Stimulated activated effector memory CD8-positive, alpha-beta T cell treated with anti-CD3 and anti-CD28 coated beads, Interleukin-12 subunit alpha, Interleukin-12 subunit beta, amount 100 ng/mL, for 72 hours (primary cell): ENCODE measurements around the gene SLC38A10.

Experiments
- ATAC-seq: fragments of 150-1000 bp; cut with Tn5 transposase; 2 replicates; pipeline ENCODE4 v1.10.0; 2021
- DNase-seq, 2 donors: peaks; one replicate each; pipeline ENCODE4 v3.0.0; 2021 to 2022; ENCODE audit warnings: low spot score in 2 of 2
- H3K27ac Mint-ChIP-seq: one replicate; pipeline ENCODE4 v1.8.0; 2022; ENCODE audit warnings: mild to moderate bottlenecking, mixed read lengths
- H3K36me3 Mint-ChIP-seq: one replicate; pipeline ENCODE4 v1.8.0; 2022; ENCODE audit warnings: mild to moderate bottlenecking, mixed read lengths
- H3K4me1 Mint-ChIP-seq: one replicate; pipeline ENCODE4 v1.8.0; 2022; ENCODE audit warnings: mixed read lengths
- H3K4me3 Mint-ChIP-seq: one replicate; pipeline ENCODE4 v1.8.0; 2022; ENCODE audit warnings: mild to moderate bottlenecking, mixed read lengths
- H3K9me3 Mint-ChIP-seq: one replicate; pipeline ENCODE4 v1.8.0; 2022; ENCODE audit warnings: mixed read lengths

The SLC38A10 gene

DNA sequence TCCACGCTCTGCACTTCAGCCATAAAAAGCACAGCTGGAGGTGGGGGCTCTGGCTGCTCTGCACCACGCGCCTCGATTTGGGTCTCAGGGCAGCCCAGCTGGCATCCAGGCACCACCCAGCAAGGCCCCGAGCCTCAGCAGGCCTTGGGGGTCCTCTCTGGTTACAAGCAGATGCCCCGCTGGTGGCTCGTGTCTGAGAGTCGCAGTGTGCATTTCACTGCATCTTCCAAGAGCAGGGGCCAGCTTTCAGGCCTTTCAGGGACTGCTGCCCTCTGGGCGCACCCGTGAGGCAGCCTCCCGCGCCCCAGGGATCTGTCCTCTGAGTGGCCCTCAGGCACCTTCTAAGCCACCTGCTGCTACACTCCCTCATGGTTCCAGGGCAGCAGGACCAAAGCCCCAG, 30.5 kb downstream of the SLC38A10 start:
- no peak for DNase-seq
- Mint-ChIP-seq H3K36me3 (peaks cover 60% of the 10 kb centered on the region), H3K9me3 (no peaks in the 10 kb centered on the region), H3K4me1 (peaks cover 19% of the 10 kb centered on the region), H3K4me3 (no peak overlapping the region), H3K27ac (no peak overlapping the region)
- no peak for ATAC-seq

DNA sequence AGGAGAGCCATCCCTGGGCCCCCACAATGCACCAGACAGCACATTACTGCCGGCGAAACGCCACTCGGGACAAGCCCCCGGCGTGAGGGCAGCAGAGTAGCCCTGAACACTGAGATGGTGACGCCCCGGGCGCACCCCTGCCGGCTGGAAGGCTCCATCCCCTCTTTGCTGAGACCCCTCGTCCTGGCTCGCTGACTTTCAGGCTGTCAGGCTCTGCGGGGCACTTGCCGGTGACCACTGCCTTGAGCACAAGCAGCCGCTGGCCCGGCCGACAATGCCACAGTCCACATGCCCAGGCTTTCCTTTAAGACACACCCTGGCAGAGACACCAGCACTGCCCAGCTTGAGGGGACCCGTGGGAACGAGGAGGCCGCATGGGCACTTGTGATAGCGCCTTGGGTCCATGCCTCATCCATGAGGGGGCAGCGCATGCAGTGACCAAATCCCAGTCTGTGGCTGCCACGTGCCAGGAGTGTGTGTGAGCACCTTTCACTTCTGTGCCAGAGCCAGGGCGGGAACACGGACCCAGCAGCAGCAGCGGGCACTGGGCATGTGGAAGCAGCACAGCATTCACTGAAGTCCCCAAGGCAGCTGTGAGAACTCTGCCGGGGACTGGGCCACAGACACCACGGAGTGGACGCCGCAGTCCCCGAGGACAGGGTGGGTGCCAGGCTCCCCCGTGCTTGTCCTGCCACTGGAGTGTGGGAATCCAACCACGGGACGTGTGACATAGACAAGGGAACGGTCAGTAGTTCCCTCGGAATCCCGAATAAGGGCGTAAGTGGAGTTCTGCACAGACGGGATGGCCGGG, 31.5 kb downstream of the SLC38A10 start:
- H3K9me3 Mint-ChIP-seq: no peaks in the 10 kb centered on the region
- no peak overlapping the region for H3K4me3 Mint-ChIP-seq
- DNase-seq (no peak), ATAC-seq (no peak)
- no peak overlapping the region for H3K27ac Mint-ChIP-seq
- H3K36me3 Mint-ChIP-seq: peaks cover 52% of the 10 kb centered on the region
- peaks cover 19% of the 10 kb centered on the region for H3K4me1 Mint-ChIP-seq

DNA sequence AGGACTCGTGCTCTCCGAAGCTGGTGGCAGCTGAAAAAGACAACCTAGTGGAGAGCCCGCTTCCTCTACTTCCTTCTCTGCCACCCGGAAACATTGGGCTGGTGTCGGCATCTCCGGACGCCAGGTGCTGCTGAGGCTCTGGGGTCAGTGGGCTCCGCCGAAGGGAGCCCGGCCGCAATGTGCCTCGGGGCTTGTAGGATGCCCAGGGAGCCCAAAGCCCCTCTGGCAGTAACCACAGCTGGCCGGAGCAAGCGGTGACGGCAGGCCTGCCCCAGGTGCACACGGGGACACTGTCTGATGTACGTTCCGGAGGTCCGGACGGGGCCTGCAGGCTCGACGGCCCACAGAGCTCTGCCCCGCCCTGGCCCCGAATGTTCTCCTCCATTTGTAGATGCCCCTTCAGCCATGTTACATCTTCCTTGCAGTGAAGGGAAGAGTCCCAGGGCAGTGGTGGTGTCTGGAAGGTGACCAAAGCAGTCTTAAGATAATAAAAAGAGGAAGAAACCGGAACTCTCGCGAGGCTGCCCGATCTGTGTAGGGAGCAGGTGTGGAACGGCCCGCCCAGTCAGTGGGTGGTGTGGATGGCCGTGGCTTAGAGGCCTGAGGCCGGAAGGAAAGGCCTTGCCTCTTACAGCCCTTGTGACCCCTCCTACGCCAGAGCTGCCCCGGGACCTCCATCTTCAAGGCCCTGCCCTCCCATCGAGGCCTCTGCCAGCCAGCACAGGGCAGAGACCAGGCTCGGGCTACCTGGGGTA, 33.3 kb downstream of the SLC38A10 start:
- DNase-seq (no peak), ATAC-seq (no peak)
- Mint-ChIP-seq H3K9me3 (no peaks in the 10 kb centered on the region), H3K4me1 (peaks cover 9% of the 10 kb centered on the region), H3K4me3 (no peak overlapping the region), H3K27ac (no peak overlapping the region), H3K36me3 (peaks cover 41% of the 10 kb centered on the region)

DNA sequence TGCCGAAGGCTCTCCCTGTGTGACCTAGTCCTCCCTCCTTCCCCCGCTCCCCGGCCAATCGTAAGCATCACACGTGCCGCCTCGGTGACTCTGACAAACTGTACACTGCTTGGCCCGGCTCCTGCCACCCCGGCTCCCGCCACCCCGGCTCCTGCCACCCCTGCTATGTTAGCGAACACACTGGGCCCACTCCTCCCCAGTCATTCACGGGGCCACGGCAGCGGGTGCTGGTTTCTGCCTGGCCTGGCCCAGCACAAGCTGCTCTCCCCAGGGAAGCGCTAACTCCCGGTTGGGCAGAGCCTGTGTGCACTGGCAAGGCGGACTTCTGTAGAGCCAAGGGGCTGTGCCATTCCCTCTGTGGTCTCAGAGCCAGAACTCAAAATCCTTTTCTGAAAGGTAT, 34.0 kb downstream of the SLC38A10 start:
- peaks cover 39% of the 10 kb centered on the region for H3K36me3 Mint-ChIP-seq
- DNase-seq (no peak), ATAC-seq (no peak)
- no peak overlapping the region for H3K27ac Mint-ChIP-seq
- H3K9me3 Mint-ChIP-seq: no peaks in the 10 kb centered on the region
- H3K4me3 Mint-ChIP-seq: no peak overlapping the region
- H3K4me1 Mint-ChIP-seq: peaks cover 5% of the 10 kb centered on the region

DNA sequence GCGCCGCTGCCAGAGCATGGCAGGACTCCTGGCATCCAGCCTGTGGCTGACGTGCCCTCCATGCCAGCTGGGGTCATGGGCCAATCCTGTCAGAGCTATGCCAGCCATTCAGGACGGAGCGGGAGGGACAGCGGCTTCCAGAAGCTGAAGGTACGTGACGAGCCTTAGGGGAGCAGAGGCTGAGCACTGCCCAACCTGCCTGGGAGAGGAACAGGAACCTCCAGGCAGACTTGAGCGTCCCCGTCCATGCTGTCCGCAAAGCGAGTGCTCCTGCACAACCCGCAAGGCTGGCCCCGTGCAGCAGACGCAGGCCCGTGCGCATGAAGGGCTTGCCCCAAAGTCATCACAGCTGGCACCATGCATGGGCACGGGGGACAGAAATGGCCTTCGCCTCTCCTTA, 34.5 kb downstream of the SLC38A10 start:
- Mint-ChIP-seq H3K9me3 (no peaks in the 10 kb centered on the region), H3K36me3 (peaks cover 34% of the 10 kb centered on the region), H3K4me1 (peaks cover under 1% of the 10 kb centered on the region), H3K27ac (no peak overlapping the region), H3K4me3 (no peak overlapping the region)
- ATAC-seq: no peak
- DNase-seq: no peak

DNA sequence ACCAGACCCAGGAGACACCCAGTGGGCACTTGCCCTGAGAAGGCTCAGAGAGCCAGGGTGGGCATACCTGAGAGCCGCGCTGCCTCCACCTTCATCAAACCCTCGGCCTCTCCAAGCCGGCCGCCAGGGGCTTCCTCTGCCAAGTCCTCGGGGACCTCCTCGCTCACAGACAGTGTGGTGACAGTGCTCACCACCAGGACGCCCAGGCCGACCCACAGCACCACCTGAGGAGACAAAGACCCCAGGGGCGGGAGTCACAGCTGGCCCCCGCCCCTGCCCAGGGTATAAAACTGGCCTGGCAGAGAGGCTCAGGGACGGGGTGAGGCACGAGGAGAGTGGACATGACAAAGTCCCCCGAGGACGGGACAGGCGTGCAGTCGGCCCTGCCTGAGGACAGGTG, 34.9 kb downstream of the SLC38A10 start:
- no peak for ATAC-seq
- no peak for DNase-seq
- no peaks in the 10 kb centered on the region for H3K4me1 Mint-ChIP-seq
- H3K36me3 Mint-ChIP-seq: peaks cover 29% of the 10 kb centered on the region
- H3K27ac Mint-ChIP-seq: no peak overlapping the region
- H3K9me3 Mint-ChIP-seq: no peaks in the 10 kb centered on the region
- no peak overlapping the region for H3K4me3 Mint-ChIP-seq

DNA sequence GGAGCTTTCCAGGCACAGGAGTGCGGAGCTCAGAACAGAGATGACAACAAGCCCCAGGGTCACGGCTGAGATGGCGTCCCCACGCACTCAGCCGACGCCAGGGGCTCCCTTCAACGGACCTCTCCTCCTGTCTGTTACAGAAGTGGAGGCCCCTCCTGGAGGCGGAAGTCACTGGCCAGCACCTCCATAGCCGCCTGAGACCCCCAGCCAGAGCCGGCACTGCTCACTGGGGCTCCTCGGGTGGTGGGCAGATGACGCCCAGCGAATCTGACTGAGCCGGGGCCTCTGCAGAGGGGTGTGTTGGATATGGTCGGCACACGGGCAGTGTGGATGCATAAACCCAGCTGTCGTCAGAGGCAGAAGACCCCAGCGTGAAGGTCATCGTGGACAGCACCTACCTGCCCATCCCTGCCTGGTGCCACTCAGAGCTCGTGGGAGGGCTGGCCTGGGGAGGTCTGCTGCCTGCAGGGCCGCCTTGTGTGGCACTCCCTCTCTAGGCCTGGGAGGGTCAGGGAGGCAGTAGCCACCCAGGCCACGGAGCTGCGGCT, 36.0 kb downstream of the SLC38A10 start:
- H3K4me3 Mint-ChIP-seq: no peak overlapping the region
- no peak for DNase-seq
- no peak overlapping the region for H3K27ac Mint-ChIP-seq
- peaks cover 19% of the 10 kb centered on the region for H3K36me3 Mint-ChIP-seq
- H3K4me1 Mint-ChIP-seq: peaks cover under 1% of the 10 kb centered on the region
- ATAC-seq: no peak
- H3K9me3 Mint-ChIP-seq: no peaks in the 10 kb centered on the region

DNA sequence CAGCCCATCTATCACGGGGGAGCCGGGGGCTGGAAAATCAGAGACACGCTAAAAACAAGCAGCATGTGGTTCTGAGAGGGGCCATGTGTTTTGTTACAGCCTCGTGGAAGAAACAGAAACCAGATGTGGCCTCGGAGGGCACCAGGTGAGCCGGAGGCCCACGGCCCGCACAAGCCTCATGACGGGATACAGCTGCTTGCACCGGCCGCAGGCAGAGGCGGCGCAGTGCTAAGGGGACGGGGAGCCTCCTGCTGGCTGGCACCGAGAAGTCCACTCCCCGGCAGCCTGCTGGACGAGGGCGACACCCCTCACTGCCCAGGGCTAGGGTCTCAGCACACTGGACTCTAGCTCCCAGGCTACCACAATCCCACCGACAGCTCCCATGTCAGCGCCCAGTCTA, 36.8 kb downstream of the SLC38A10 start:
- Mint-ChIP-seq H3K36me3 (peaks cover 23% of the 10 kb centered on the region), H3K9me3 (no peaks in the 10 kb centered on the region), H3K4me1 (peaks cover 9% of the 10 kb centered on the region), H3K4me3 (no peak overlapping the region), H3K27ac (no peak overlapping the region)
- ATAC-seq: no peak
- DNase-seq: no peak

DNA sequence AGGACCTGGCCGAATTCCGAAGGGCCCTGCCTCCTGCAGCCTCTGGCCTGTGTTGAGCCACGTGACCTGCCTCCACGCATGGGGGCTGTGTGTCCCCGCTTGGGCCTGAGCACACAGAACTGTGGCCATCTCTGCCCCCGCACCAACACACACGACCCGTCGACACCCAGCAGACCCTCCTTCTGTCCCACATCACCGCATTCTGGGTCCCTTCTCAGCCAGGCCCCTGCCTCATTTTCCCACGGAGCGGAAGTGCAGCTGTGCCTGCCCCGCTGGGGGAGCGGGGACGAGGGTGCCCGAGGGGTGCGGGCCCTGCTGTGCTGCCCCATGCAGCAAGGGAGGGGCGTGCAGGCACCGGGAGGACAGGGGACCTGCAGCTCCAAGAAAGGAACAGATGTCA, 37.6 kb downstream of the SLC38A10 start:
- ATAC-seq: no peak
- Mint-ChIP-seq H3K9me3 (no peaks in the 10 kb centered on the region), H3K4me1 (peaks cover 15% of the 10 kb centered on the region), H3K27ac (peak overlapping the region; percentile 37), H3K36me3 (peaks cover 31% of the 10 kb centered on the region), H3K4me3 (no peak overlapping the region)
- no peak for DNase-seq

DNA sequence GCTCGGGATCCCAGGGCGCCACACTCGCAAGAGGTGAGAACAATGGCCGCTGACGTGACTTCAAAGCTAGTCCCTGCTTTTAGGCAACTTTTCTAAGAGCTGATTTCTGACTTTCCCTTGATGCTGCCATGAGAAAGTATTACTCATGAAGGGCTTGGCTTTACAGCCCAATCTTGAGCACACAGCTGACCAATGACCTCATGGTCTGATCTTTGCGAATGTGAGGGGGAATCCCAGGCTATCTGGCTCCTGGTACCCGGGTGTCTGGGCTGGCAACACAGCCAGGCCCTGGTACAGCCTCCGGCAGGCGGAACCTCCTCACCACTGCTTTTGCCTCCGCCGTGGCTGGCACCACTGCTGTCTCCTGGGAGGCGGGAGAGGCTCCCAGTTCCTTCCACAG, 38.5 kb downstream of the SLC38A10 start:
- no peaks in the 10 kb centered on the region for H3K9me3 Mint-ChIP-seq
- H3K4me3 Mint-ChIP-seq: no peak overlapping the region
- no peak for DNase-seq
- peaks cover 19% of the 10 kb centered on the region for H3K4me1 Mint-ChIP-seq
- no peak for ATAC-seq
- peaks cover 40% of the 10 kb centered on the region for H3K36me3 Mint-ChIP-seq
- no peak overlapping the region for H3K27ac Mint-ChIP-seq

DNA sequence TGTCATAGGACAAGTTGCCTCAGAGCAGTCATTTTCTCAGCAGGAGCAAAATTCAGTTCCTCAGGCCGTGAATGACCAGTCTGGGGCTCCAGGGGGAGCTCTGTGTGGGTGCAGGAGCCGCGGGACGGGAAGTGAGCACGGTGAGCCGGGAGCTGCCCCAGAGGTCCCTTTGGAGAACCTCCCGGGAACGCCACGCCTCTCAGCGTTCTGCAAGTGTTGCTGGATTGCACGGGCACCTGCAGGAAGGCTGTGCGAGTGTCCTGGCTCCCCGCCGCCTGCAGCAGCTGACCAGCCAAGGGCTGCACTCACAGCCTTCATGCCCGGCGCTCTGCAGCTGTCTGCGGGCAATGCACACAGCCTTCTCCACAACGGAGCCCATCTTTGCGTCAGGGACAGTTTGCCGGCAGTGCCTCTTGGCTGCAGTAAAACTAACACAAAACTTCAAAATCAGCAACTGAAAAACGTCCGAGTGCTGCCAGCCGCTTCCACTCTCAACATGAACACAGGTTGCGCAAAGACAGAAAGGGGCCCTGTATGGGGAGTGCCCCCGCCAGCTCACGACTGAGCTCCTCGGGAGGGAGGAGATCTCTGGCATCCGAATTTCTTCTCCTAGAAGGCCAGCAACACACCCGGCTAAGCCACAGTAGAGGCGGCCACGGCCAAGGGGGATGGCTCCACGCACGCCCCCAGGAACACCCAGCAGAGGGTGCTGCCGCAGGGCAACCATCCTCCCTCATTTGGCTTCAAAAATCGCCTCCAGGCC, 40.0 kb downstream of the SLC38A10 start:
- peaks cover 54% of the 10 kb centered on the region for H3K36me3 Mint-ChIP-seq
- H3K4me3 Mint-ChIP-seq: no peak overlapping the region
- no peak for ATAC-seq

DNA sequence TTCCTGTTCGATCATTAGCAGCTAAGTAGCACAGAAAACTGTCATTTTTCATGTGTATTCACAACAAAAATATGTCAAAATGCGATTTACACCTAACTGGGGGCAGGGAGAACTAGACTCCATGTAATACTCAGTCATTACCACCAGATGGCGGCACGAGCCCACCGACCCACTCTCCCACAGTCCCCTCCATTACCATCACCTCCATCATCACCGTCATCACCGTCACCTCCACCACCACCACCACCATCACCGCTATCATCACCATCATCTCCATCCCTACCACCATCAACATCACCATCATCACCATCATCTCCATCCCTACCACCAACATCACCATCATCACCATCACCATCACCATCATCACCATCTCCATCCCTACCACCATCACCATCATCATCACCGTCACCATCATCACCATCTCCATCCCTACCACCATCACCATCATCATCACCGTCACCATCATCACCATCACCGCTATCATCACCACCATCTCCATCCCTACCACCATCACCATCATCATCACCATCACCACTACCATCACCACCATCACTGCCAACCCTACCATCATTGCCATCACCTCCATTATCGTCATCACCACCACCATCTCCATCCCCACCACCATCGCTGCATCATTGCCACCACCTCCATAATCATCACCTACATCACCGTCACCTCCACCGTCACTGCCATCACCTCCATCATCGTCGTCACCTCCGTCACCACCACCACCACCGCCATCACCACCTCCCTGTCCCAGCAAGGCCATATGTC, 41.6 kb downstream of the SLC38A10 start:
- peak overlapping the region; percentile 70 for H3K27ac Mint-ChIP-seq
- H3K36me3 Mint-ChIP-seq: peaks cover 56% of the 10 kb centered on the region
- H3K9me3 Mint-ChIP-seq: no peaks in the 10 kb centered on the region
- DNase-seq (peak in 1 of 2 donors; percentile 44), ATAC-seq (peak; percentile 68)
- no peak overlapping the region for H3K4me3 Mint-ChIP-seq
- H3K4me1 Mint-ChIP-seq: peaks cover 19% of the 10 kb centered on the region

More for the DNA sequence above, 40.0 kb downstream of the SLC38A10 start:
- Mint-ChIP-seq H3K4me1 (peaks cover 19% of the 10 kb centered on the region), H3K27ac (no peak overlapping the region), H3K9me3 (no peaks in the 10 kb centered on the region)
- no peak for DNase-seq

DNA sequence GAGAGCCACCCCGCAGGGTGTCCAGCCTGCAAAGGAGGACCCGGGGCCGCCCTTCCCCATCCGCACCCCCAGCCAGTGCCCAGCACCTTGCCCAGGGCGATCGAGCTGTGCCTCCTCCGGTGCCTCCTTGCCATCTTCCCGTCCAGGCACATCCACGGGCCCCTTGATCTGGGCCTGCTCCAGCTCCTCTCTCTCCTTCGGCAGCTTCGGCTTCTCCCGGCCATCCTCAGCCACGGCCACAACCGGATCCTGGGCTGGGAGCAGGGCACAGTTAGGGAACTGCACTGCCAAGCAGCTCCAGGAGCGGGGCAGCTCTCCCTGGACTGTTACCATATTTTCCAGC, 42.1 kb downstream of the SLC38A10 start:
- DNase-seq (no peak), ATAC-seq (no peak)
- Mint-ChIP-seq H3K27ac (peak overlapping the region; percentile 70), H3K36me3 (peaks cover 59% of the 10 kb centered on the region), H3K4me1 (peaks cover 19% of the 10 kb centered on the region), H3K4me3 (no peak overlapping the region), H3K9me3 (no peaks in the 10 kb centered on the region)

DNA sequence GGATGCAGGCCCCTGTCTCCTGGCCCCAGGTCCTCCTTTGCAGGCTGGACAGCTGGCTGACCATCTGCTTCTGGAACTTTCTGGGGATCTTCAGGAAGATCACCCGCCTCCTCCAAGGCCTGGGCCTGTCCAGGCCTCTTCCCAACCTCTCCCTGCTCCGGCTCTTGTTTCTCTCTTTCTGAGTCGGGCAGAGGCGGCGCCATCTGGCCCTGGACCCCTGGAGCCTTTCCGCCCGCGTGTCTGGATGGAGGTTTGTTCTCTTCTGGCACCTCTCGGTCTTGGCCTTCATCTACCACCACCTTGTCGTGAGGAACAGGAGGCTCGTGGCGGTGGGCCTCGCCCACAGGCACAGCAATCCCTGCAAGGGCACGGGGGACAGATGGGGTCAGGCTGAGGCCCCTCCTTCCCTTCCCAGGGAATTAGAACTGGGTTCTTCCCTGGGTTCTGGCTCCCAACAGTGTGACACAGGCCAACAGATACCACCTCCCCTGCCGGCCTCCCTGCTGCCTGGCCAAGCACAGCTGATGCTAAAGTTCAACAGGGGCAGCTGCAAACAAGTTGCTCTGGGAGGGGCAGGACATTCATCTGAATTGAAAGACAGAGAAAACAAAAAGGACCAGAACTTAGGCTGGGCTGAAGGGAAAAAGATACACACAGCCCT, 42.7 kb downstream of the SLC38A10 start:
- Mint-ChIP-seq H3K36me3 (peaks cover 62% of the 10 kb centered on the region), H3K4me1 (peaks cover 19% of the 10 kb centered on the region), H3K4me3 (no peak overlapping the region), H3K27ac (peak overlapping the region; percentile 70), H3K9me3 (no peaks in the 10 kb centered on the region)
- ATAC-seq: no peak
- no peak for DNase-seq
